ENCODE measurements around the gene PDE6H. TPM values are rescaled to one million over a fixed set of nuclear protein-coding genes. Genes with fewer than 3 reads are reported as not detected.

The PDE6H gene
- total RNA-seq, 1 experiment from 2014 or later = not detected

GRCh38 chr12:15005064-15005463 is 32.2 kb downstream of the PDE6H start:
- Mint-ChIP-seq H3K4me1 (ENCODE audit: low read depth, unreplicated experiment) (peaks cover 5% of the 10 kb centered on the region), H3K9me3 (ENCODE audit: unreplicated experiment) (no peaks in the 10 kb centered on the region), H3K27ac (ENCODE audit: unreplicated experiment) (no peak overlapping the region), H3K36me3 (ENCODE audit: insufficient read depth, unreplicated experiment) (no peaks in the 10 kb centered on the region), H3K4me3 (ENCODE audit: unreplicated experiment) (no peak overlapping the region), H3K27me3 (ENCODE audit: insufficient read depth, unreplicated experiment) (peaks cover 21% of the 10 kb centered on the region)
- intact Hi-C loops (cut with micrococcal nuclease; ENCODE audit: unreplicated experiment) = no loop called here
- CTCF ChIA-PET = no interaction called here
- TF ChIP-seq CTCF (IDR thresholded peaks at IDR 0.05; ENCODE audit: insufficient read depth in 1 of 2, low read depth in 1 of 2, low read length in 1 of 2, severe bottlenecking in 1 of 2, unreplicated experiment in 1 of 2) = no peak
- Histone ChIP-seq H3K9me3 (no peaks in the 10 kb centered on the region), H3K4me1 (no peaks in the 10 kb centered on the region), H3K4me3 (ENCODE audit: low read depth, low read length) (no peak overlapping the region), H3K36me3 (ENCODE audit: control insufficient read depth, insufficient read depth, low read length) (no peaks in the 10 kb centered on the region), H3K27me3 (replicated peaks; ENCODE audit: control insufficient read depth, insufficient read depth, low read length) (peaks cover 2% of the 10 kb centered on the region; the same call in 1 of the 2 replicates)
- POLR2A ChIA-PET = no interaction called here
- BruUV-seq (replicated peaks) = no TSS peak
- DNase-seq = no peak

GRCh38 chr12:15007551-15007950 is 34.7 kb downstream of the PDE6H start:
- CTCF ChIA-PET = interaction anchor here (0.6 kb wide), 1 partner anchor 175 kb away, joined by 5 read pairs; no protein-coding TSS in a partner anchor
- H3K27me3 ChIP-seq (replicated peaks; ENCODE audit: control insufficient read depth, insufficient read depth, low read length) = no peaks in the 10 kb centered on the region
- no peaks in the 10 kb centered on the region for H3K9me3 Mint-ChIP-seq (ENCODE audit: unreplicated experiment)
- TF ChIP-seq CTCF (IDR thresholded peaks at IDR 0.05; ENCODE audit: insufficient read depth in 1 of 2, low read depth in 1 of 2, low read length in 1 of 2, severe bottlenecking in 1 of 2, unreplicated experiment in 1 of 2) = no peak
- no peak overlapping the region for H3K4me3 Mint-ChIP-seq (ENCODE audit: unreplicated experiment)
- H3K4me1 ChIP-seq = no peaks in the 10 kb centered on the region
- no peak overlapping the region for H3K27ac Mint-ChIP-seq (ENCODE audit: unreplicated experiment)
- intact Hi-C loops (cut with micrococcal nuclease; ENCODE audit: unreplicated experiment) = no loop called here
- peaks cover 18% of the 10 kb centered on the region for H3K27me3 Mint-ChIP-seq (ENCODE audit: insufficient read depth, unreplicated experiment)
- POLR2A ChIA-PET = no interaction called here
- H3K4me3 ChIP-seq (ENCODE audit: low read depth, low read length) = no peak overlapping the region
- H3K9me3 ChIP-seq = no peaks in the 10 kb centered on the region
- no peaks in the 10 kb centered on the region for H3K36me3 Mint-ChIP-seq (ENCODE audit: insufficient read depth, unreplicated experiment)
- BruUV-seq (replicated peaks) = no TSS peak
- no peak for DNase-seq
- H3K36me3 ChIP-seq (ENCODE audit: control insufficient read depth, insufficient read depth, low read length) = no peaks in the 10 kb centered on the region
- H3K4me1 Mint-ChIP-seq (ENCODE audit: low read depth, unreplicated experiment) = no peaks in the 10 kb centered on the region

DNA sequence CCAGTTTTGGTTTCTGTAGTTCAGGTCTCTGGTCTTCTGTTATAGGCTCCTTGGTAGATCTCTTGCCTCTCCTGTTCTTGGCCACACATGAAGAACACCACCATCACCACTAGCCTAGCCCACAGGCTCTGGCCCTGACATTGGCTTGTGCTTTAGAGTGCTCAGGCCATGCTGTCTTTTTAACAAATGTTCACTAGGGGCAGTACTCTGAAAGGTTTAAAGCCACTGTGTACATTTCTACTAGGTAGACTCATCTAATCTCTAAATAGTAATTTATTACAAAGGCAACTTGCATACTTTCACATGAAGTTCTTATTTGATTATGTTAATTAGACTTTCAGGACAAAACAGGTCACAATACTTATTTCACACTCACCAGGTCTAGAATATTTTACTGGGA is 38.3 kb downstream of the PDE6H start:
- Histone ChIP-seq H3K36me3 (ENCODE audit: control insufficient read depth, insufficient read depth, low read length) (no peaks in the 10 kb centered on the region), H3K9me3 (no peaks in the 10 kb centered on the region), H3K4me1 (no peaks in the 10 kb centered on the region), H3K27me3 (replicated peaks; ENCODE audit: control insufficient read depth, insufficient read depth, low read length) (no peaks in the 10 kb centered on the region), H3K4me3 (ENCODE audit: low read depth, low read length) (no peak overlapping the region)
- no peak overlapping the region for H3K27ac Mint-ChIP-seq (ENCODE audit: unreplicated experiment)
- no TSS peak for BruUV-seq (replicated peaks)
- TF ChIP-seq CTCF (IDR thresholded peaks at IDR 0.05; ENCODE audit: insufficient read depth in 1 of 2, low read depth in 1 of 2, low read length in 1 of 2, severe bottlenecking in 1 of 2, unreplicated experiment in 1 of 2) = peak; percentile 38 to 56
- no peaks in the 10 kb centered on the region for H3K36me3 Mint-ChIP-seq (ENCODE audit: insufficient read depth, unreplicated experiment)
- intact Hi-C loops (cut with micrococcal nuclease; ENCODE audit: unreplicated experiment) = no loop called here
- DNase-seq = peak in 1 of 2 experiments; percentile 14
- CTCF ChIA-PET = no interaction called here
- peaks cover 6% of the 10 kb centered on the region for H3K27me3 Mint-ChIP-seq (ENCODE audit: insufficient read depth, unreplicated experiment)
- no peaks in the 10 kb centered on the region for H3K4me1 Mint-ChIP-seq (ENCODE audit: low read depth, unreplicated experiment)
- no peaks in the 10 kb centered on the region for H3K9me3 Mint-ChIP-seq (ENCODE audit: unreplicated experiment)
- H3K4me3 Mint-ChIP-seq (ENCODE audit: unreplicated experiment) = no peak overlapping the region
- POLR2A ChIA-PET = no interaction called here
